HG03103 (cell line): ENCODE data around the gene ENTR1.
"Not testable (repeated sequence)": the region's sequence is repeated elsewhere in the genome, so short reads cannot be mapped to it uniquely, and the experiment has no call there.

Source experiments
- ATAC-seq: cut with Tn5 transposase; IDR thresholded peaks from one replicate; pipeline ENCODE4 v1.9.1; 2021; ENCODE audit warnings: low read depth; ENCODE audit not compliant: unreplicated experiment

ENTR1 gene

DNA sequence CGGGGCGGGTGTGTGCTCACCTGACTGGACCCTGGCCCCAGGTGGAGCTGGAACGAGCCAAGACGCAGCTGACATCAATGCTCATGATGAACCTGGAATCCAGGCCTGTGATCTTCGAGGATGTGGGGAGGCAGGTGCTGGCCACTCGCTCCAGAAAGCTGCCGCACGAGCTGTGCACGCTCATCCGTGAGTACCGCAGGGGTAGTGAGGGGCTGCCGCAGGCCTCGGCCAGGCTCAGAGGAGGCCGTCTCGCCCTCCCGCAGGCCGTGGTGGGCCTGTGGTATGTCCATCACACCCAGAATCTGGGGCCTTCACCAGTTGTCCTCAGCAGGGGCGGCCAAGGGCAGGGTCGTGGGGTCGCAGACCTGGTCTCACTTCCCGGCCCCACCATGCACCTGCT, 11.4 kb upstream of the ENTR1 start:
- ATAC-seq, result no peak

DNA sequence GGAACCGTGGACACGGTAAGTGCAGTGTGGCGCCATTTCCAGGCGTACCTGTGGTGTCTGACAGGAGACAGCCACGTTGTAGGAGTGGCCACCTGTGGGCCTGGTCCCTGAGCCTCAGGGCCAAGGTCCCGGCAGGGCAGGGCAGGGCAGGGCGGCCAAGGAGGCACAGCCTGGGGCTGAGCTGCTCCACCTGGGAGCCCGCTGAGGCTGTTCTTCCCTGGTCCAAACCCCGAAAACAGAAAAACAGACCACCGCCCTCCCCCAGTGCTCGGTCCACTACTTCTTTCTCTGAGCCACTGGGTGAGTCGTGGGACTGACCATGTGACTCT, 8.6 kb upstream of the ENTR1 start:
- no peak for ATAC-seq

DNA sequence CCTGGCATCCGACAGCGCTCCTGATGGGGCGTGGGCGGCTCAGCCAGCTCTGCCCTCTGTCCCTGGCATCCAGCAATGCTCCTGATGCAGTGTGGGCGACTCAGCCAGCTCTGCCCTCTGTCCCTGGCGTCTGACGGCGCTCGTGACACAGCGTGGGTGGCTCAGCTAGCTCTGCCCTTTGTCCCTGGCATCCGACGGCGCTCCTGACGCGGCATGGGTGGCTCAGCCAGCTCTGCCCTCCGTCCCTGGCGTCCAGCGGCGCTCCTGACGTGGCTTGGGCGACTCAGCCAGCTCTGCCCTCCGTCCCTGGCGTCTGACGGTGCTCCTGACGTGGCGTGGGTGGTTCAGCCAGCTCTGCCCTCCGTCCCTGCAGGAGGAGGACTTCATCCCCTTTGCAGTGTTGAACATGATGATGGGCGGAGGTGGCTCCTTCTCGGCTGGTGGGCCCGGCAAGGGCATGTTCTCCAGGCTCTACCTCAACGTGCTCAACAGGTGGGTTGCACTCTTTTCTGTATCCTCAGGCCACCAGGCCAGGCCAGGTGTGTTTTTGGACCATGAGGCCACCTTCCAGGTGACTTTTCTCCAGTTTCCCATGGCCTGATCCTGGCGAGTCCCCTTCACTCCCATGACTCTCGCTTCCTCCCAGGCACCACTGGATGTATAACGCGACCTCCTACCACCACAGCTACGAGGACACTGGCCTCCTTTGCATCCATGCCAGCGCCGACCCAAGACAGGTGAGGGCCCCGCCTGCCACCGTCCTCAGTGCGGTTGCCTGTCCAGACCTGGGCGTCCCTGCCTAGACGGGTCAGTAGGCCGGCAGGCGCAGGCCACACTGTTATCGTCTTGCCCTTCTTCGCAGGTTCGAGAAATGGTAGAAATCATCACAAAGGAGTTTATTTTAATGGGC, 8.0 kb upstream of the ENTR1 start:
- no peak for ATAC-seq

DNA sequence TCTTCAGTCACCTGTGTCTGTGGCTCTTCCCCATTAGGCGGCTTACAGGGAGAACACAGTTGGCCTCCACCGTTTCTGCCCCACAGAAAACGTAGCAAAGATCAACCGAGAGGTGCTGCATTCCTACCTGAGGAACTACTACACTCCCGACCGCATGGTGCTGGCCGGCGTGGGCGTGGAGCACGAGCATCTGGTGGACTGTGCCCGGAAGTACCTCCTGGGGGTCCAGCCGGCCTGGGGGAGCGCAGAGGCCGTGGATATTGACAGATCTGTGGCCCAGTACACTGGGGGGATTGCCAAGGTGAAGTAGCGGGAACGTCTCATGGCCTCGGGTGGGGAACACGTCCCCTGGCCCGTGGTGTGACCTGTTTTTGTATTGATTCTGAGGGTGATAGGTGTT, 6.5 kb upstream of the ENTR1 start:
- ATAC-seq, result no peak

DNA sequence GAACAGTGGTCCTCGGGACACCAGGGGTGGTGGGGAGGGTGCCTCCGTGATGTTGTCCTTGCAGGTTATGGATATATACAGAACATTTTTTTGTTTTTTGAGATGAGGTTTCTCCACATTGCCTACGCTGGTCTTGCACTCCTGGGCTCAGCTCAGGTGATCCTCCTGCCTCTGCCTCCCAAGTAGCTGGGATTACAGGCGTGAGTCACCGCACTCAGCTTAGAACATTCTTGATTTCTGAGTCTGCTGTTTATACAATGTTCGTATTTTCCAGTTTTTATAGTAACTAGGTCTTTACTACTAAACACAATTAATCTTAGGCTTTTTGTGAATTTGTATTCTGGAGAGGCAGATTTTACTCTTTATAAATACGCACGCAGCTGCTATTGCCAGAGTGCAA, 6.0 kb upstream of the ENTR1 start:
- no peak for ATAC-seq

DNA sequence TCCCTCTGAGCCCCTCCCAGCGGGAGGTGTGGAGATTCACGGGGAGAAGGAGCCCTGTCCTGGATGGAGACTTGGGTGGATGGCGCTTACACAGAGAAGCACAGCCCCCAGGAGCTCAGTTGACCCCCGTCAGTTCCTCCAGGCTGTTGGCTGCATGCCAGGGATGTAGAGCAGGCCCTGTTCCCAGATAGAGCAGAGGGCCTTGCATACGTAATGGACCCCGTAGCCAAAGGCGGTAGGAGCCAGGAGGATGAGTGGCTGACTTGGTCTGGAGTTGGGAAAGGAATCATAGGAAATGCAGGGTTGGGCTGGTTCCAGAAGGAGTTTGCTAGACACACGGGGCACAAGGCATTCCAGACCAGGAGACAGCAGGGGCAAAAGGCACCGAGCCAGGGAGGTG, 2.5 kb upstream of the ENTR1 start:
- no peak for ATAC-seq

DNA sequence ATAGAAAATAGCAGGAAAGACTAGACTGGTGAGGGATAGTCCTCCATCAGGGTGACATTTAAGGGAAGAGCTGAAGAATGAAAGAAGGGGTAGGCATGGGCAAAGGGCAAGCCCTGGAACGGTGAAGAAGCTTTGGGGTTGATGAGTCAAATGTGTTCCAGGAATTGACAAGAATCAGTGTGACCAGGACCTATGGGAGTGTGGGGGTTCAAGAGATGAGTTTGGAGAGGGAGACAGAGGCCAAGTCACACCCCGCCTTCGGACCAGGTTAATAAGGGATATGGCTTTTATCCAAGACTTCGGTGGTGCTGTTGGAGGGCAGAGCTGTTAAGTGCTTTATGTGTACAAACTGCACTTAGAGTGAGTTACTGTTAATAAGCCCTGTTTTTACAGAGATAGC, 964 bp upstream of the ENTR1 start:
- no peak for ATAC-seq

DNA sequence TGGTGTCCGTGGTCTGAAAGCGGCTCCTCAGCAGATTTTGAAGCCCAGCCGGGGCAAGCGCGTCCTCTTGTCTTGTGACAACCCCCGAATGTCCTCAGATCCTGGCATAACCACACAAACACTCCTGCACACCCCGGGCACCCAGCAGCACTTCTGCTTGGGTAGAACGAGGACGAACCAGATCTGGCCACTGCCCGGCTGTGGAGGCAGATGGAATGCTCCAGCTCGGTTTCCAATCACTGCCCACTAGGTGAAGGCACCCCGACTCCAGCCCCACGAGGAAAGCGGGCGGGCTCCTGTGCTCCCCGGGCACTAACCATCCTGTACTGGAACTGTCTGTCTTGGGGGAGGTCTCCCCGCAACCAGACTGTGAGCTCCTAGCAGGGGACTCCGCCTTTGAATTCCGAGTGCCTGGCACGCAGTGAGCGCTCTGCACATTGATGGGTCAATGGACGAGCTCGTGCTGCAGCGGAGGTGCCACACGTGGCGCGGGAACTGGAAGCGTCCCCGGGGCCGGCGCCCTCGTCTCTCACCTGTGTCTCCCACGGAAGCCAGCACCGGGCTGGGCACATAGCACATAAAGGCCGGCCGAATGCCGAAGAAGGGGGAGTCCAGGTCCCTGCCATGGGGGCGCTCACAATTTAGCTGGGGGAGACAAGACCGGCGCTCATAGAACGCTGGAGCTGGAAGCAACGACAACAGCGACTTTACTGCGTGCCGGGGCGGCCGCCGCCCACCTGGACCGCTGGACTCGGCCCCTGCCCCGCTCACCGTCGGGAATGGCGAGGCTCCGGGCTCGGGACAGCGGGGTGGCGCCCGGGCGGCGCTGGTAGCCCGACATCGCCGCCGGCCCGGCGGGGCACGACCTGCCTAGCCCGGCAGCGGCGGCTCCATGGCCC, 608 bp downstream of the ENTR1 start:
- no peak for ATAC-seq

DNA sequence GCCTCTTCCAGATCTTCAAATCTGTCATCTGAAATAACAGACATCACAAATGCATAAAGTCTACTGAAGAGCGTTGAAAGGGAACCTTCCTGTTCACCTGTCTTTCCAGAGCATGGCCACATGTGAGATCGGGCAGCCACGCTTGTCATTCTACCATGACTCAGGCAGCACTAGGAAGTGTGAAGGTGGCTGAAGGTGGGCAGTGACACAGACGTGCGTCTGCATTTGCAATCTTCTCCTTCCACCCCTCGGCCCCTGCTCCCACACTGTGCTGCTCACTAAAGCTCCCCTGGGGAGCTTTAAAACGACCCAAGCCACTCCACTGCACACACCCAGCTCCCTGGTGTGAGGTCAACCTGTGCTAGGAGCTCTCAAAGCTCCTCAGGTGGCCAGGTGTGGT, 2.5 kb downstream of the ENTR1 start:
- no peak for ATAC-seq

DNA sequence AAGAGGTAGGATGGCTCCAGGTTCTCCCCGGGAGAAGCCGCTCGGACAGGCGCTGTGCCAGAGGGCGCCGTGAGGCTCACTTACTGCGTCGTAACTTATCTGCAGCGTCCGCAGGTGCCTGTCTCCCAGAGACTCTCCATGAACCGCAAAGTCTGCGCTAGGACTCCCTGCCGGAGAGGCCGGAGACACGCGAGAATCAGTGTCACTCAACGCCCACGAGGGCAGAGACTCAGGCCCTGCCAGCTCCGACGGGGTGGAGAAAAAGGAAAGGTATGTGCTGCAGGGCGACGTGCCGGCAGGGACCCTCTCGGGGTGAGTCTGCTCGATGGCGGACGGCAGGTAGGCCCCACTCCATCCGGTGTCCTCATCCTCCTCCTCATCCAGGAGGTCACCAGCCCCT, 3.4 kb downstream of the ENTR1 start:
- not testable (repeated sequence) for ATAC-seq

DNA sequence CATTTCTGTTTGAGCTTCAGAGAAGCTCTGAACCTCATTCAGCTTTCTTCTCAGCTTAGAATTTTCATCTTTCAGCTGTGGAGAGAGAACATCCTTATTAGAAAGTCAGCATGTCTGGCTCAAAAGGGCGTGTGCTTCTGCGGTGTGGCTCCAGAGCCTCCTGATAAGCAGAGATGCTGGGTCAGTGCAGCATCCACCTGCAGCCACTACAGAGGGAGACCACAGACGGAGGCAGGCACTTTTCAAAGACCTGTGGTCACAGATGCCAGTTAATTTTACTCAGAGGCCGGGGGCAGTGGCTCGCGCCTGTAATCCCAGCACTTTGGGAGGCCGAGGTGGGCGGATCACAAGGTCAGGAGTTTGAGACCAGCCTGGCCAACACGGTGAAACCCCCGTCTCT, 4.5 kb downstream of the ENTR1 start:
- ATAC-seq, result not testable (repeated sequence)

DNA sequence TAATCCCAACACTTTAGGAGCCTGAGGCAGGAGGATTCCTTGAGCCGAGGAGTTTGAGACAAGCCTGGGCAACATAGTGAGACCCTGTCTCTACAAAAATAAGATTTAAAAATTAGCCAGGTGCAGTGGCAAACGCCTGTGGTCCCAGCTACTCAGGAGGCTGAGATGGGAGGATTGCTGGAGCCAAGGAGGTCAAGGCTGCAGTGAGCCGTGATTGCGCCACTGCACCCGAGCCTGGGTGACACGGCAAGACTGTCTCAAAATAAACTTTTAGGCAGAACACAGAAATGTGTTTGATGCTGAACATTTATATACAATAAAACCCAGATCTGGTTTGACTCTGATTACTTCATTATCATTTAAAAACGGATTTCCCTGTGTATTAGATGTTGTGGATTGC, 4.9 kb downstream of the ENTR1 start:
- no peak for ATAC-seq

DNA sequence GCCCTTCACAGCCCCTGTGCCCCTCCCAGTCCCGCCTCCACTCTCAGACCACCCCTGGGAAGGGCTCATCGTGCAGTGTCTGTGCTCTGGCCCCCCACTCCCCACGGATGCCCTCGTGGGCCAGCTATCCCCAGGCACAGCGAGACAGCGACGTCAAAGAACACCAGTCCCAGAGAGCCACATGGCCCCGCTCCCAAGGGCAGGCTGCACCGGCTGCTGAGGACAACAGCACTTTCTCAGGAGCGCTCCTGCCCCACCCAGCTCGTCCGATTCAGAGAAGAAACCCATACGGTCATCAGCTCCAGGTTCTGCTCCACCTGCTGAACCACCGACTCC, 5.6 kb downstream of the ENTR1 start:
- no peak for ATAC-seq

DNA sequence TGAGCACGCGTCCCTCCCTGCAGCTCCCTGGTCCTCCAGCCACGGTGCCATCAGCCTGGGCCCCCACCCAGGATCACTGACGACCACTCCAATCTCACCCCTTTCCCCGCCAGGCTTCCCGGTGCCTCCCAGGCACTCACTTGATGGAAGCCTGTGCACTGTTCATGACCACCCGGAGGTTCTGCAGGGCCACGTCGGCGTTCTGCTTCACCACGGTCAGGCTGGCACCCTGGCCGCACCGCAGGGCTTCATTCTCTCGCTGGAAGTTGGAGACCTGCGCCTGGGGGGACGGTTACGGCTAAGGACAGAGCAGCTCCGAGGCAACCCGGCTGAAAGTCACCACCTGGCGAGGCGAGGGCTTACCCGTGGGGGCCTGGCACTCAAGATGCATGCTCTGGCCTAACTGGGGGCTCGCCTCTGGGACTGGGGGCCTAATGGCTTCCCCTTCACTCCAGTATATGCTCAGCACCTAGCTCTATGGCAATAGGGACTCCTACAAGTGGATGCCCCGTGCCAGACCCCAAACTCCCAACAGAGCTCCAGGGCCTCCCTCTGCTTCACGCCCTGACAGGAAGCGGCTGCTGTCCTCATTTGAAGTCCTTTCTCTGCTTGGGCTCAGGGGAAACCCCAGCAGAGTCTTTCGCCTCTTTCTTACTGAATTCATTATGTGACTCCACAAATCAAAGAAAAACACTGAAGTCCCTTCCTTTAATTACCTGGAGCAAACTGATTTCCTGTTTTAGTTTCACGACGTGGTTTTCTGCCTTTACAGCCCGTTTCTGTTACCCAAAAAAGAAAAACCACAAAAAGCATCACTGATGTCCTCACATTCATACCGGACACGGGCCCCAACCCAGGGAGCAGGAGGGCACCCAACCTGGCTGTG, 6.3 kb downstream of the ENTR1 start:
- ATAC-seq, result no peak

DNA sequence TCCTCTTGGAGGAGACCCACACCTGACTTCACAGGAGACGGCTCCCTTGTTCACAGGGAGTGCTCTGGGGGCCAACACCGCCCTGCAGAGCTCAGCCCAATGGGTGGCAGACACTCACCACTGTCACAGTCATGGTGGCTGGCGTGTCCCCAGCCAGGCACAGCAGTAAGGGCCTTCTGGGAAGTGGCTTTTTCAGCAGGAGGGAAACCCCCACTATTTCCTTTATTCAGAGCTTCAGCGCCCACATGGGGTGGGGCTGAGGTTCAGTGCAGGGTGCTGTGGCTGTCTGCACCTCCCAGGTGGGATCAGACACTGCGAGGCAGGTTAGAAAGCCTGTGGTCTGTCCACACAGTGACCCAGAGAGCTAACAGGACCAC, 6.9 kb downstream of the ENTR1 start:
- ATAC-seq, result no peak

DNA sequence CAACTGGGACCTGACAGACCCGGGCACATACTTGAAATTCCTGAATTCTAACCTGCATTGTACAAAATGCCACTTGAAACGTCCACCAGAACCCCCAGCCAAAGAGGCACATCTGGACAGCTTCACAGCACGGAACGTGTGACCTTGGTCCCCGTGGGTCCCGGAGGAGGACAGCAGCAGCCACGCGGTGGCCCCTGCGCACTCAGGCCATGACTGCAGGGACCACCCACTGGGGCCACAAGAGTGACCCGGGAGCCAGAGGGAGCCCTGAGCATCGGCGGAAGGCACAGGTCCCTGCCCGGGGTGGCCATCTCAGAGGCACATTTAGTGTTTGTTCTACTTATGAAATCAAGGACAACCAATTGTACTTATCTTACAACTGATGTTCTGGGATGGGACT, 8.3 kb downstream of the ENTR1 start:
- ATAC-seq, result no peak

DNA sequence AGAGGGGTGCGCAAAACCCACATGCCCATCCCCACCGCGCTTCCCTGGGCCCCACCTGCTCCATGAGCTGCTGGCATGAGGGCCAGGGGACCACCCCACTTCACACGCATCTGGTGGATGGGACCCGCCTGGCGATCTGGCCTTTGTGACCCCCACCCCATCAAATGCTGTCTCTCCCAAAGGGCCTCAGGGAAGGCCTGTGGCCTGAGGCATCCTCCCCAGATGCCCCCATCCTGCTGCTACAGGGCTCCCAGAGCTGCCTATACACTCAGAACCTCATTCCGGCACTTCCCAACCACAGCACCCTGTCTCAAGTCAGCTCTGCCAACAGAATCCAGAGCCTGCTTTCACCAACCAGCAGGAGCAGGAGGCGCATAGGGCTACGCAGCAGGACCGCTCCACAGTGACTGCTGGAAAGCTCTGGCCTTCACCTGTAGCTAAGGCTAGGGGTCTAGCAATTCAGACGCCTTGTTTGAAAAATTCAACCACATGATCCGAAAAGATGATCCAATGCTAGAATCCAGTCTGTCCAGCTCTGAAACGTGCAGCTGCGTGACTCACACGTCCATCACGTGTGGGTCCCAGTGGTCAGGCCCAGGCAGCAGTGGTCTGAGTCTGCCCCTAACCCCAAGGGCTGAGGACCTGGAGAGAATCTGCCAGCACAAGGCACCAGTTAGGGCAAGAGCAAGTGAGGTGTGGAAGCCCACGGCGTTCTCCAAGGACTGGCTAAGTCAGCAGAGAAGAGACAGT, 9.1 kb downstream of the ENTR1 start:
- no peak for ATAC-seq

DNA sequence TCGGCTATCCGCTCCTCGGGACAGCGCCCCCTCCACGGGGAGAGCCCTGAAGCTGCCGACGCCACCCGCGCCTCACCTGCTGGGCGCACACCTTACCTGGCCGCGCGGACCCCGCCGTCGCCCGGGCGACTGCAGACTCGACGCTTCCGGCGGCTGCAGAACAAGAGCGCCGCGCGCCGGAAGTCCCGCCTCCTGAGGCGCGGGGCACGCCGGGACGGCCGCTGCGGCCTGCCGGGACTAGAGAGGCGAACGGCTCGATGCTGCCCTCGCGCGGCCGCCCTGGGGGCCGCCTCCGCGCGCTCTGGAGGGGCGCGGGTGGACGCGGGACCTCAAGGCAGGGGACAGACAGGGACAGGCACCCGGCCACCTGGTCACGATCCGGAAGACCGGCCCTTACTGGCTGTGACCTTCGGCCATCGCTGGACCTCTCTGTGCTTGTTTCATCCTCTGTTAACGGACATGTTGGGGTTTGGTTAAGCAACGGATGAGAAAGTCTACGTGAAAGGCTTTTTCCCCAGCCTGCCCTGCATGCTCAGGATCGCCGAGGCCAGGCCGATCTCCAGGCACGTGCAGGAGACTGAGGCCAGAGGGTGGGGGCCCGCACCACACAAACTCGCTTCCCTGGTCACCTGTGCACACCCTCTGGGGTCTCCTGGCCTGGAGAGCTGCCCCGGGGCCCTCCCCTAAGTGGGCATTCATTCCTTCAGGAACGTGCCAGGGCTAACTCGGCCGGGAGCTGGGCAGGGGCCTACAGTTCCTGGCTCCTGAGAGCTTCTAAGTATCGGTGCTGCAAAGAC, 10.2 kb downstream of the ENTR1 start, which contains the start of gene SNAPC4:
SNAPC4 (minus strand) TSS at position 133 of the 797 bp plus-strand sequence. CDS start 1,742 bp downstream, outside the sequence.
- ATAC-seq, result peak; percentile 56
